A673 (cell line): ENCODE measurements around the gene EFCAB11. TPM values are rescaled to one million over a fixed set of nuclear protein-coding genes. Genes with fewer than 3 reads are reported as not detected.

Experiments
- BruUV-seq: library from RNA; stranded (reverse); fragments of 400-500 nt; replicated peaks from 2 replicates; lab custom pipeline; 2021; lab: Mats Ljungman, UMichigan
- CTCF ChIA-PET: fragments of 300-600 bp; sonication (Branson Sonifier 250); formaldehyde crosslinking; loops from one replicate; lab custom pipeline; 2022; ENCODE audit warnings: antibody characterized with exemption; lab: Charles Lee
- POLR2A ChIA-PET: fragments of 300-600 bp; sonication (Branson Sonifier 250); formaldehyde crosslinking; loops from one replicate; lab custom pipeline; 2022; ENCODE audit warnings: antibody characterized with exemption; ENCODE audit not compliant: low non-redundant PET; lab: Charles Lee
- DNase-seq: peaks from one replicate; pipeline ENCODE4 v3.0.0-alpha.2; 2015; ENCODE audit warnings: low spot score
- H3K27ac ChIP-seq: fragments of 200-600 bp; sonication (generic); 2 replicates; pipeline ENCODE4 v1.5.1; 2016; ENCODE audit warnings: mixed run types, low read depth, mild to moderate bottlenecking, mixed read lengths, antibody characterized with exemption, low read length; ENCODE audit not compliant: poor library complexity, severe bottlenecking
- H3K27me3 ChIP-seq: fragments of 200-600 bp; sonication (generic); replicated peaks from 2 replicates; pipeline ENCODE4 v1.6.1; 2017; ENCODE audit warnings: mixed run types, low read depth, mild to moderate bottlenecking, mixed read lengths, antibody characterized with exemption, low read length; ENCODE audit not compliant: insufficient read depth, poor library complexity
- H3K36me3 ChIP-seq: fragments of 200-600 bp; sonication (generic); 2 replicates; pipeline ENCODE4 v1.6.1; 2016; ENCODE audit warnings: mixed run types, mild to moderate bottlenecking, mixed read lengths, antibody characterized with exemption, low read length; ENCODE audit not compliant: insufficient read depth, poor library complexity, severe bottlenecking
- H3K4me1 ChIP-seq: fragments of 200-600 bp; sonication (generic); 2 replicates; pipeline ENCODE4 v1.6.1; 2017; ENCODE audit warnings: mixed run types, mild to moderate bottlenecking, mixed read lengths, antibody characterized with exemption, low read length; ENCODE audit not compliant: insufficient read depth, poor library complexity, severe bottlenecking
- H3K4me3 ChIP-seq: fragments of 200-600 bp; sonication (generic); 2 replicates; pipeline ENCODE4 v1.5.1; 2016; ENCODE audit warnings: low read depth, mixed run types, mild to moderate bottlenecking, mixed read lengths, low read length; ENCODE audit not compliant: poor library complexity, severe bottlenecking
- H3K9me3 ChIP-seq: fragments of 200-600 bp; sonication (generic); 2 replicates; pipeline ENCODE4 v1.6.1; 2016; ENCODE audit warnings: mixed run types, low read depth, mild to moderate bottlenecking, mixed read lengths, antibody characterized with exemption, low read length; ENCODE audit not compliant: poor library complexity, severe bottlenecking
- EZH2 ChIP-seq: fragments of 200-600 bp; sonication (generic); IDR thresholded peaks from 2 replicates; pipeline ENCODE4 v1.6.1; 2017; ENCODE audit warnings: borderline replicate concordance, low read depth, mild to moderate bottlenecking, mixed read lengths, antibody characterized with exemption, low read length; ENCODE audit not compliant: poor library complexity, severe bottlenecking
- intact Hi-C: fragments of 100-400 bp; cut with micrococcal nuclease; formaldehyde crosslinking; loops from one replicate; pipeline ENCODE4 v1.10.0; 2022; ENCODE audit not compliant: unreplicated experiment
- total RNA-seq: library from RNA; stranded (reverse); gene quantifications from 2 replicates; pipeline ENCODE4 v1.2.3, GENCODE V29; 2021
- TF ChIP-seq, protein P1 (sequence below): fragments of 300-800, 200-600 bp; sonication (generic); conservative IDR thresholded peaks from 2 replicates; pipeline ENCODE4 v1.5.1; 2017; ENCODE audit warnings: low read depth, mild to moderate bottlenecking, antibody characterized with exemption, low read length, moderate library complexity, mixed read lengths

The EFCAB11 gene
- total RNA-seq, 1 experiment from 2014 or later, result 8.4 TPM

DNA sequence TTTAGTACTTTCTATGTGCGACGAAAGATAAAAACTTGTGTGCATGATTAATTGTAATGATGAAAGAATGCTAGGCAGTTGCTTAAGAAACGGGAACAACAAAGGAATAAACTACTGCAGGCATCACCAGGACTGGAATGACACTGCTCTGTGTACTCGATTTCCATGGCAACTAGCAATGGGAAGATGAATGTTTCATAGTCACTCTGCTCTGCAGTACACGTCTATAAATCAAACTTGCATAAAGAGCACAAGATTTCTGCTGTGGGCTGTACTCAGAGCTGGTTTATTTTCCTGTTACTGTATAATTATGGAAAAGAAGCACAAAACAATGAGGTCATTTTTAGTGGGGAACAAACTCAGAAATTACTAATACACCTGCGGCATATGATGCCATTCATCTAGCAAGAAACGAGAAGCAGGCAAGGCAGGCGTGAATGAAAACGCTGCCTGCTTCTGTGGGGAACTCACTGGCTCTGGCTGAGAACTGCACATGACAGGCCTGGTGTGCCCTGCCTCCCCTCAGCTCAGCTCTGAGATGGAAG is 41.8 kb downstream of the EFCAB11 start:
- Histone ChIP-seq H3K9me3 (no peaks in the 10 kb centered on the region), H3K36me3 (no peaks in the 10 kb centered on the region), H3K27ac (no peak overlapping the region), H3K4me1 (peaks cover 23% of the 10 kb centered on the region), H3K4me3 (no peak overlapping the region), H3K27me3 (no peaks in the 10 kb centered on the region)
- DNase-seq, result peak; percentile 71
- TF ChIP-seq EZH2, result no peak
- intact Hi-C loops, result loop anchor here (2.0 to 10.0 kb wide), 3 partner anchors 498 to 872 kb away; partner anchors contain the start of gene FOXN3
- ChIA-PET CTCF (no interaction called here), POLR2A (no interaction called here)
- BruUV-seq, result no TSS peak

DNA sequence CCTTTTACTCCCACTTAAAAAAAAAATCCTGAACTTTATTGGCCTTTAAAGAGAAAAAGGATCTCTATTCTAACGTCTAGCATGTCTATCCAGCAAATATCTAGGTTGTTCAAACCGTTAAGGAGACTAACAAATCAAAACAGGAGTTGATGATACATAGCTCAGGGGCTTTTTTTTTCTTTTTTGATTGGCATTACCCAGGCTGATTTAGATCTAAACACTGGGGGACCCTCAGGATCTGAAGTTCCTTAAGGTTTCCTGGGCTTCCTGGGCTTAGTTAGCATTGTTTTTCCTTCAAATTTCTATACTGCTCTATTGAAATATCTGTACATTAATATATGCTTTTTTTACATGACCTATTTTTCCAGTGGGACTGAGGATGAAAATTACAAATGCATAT is 42.3 kb downstream of the EFCAB11 start:
- TF ChIP-seq, protein P1, sequence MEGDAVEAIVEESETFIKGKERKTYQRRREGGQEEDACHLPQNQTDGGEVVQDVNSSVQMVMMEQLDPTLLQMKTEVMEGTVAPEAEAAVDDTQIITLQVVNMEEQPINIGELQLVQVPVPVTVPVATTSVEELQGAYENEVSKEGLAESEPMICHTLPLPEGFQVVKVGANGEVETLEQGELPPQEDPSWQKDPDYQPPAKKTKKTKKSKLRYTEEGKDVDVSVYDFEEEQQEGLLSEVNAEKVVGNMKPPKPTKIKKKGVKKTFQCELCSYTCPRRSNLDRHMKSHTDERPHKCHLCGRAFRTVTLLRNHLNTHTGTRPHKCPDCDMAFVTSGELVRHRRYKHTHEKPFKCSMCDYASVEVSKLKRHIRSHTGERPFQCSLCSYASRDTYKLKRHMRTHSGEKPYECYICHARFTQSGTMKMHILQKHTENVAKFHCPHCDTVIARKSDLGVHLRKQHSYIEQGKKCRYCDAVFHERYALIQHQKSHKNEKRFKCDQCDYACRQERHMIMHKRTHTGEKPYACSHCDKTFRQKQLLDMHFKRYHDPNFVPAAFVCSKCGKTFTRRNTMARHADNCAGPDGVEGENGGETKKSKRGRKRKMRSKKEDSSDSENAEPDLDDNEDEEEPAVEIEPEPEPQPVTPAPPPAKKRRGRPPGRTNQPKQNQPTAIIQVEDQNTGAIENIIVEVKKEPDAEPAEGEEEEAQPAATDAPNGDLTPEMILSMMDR, result no peak
- no peak for TF ChIP-seq EZH2
- intact Hi-C loops, result loop anchor here (2.0 to 10.0 kb wide), 3 partner anchors 497 to 871 kb away; partner anchors contain the start of gene FOXN3
- no peaks in the 10 kb centered on the region for H3K9me3 ChIP-seq
- no peaks in the 10 kb centered on the region for H3K27me3 ChIP-seq
- CTCF ChIA-PET, result no interaction called here
- peaks cover 23% of the 10 kb centered on the region for H3K4me1 ChIP-seq
- no peak for DNase-seq
- no peak overlapping the region for H3K27ac ChIP-seq
- no peak overlapping the region for H3K4me3 ChIP-seq
- BruUV-seq, result no TSS peak
- no peaks in the 10 kb centered on the region for H3K36me3 ChIP-seq
- POLR2A ChIA-PET, result no interaction called here

DNA sequence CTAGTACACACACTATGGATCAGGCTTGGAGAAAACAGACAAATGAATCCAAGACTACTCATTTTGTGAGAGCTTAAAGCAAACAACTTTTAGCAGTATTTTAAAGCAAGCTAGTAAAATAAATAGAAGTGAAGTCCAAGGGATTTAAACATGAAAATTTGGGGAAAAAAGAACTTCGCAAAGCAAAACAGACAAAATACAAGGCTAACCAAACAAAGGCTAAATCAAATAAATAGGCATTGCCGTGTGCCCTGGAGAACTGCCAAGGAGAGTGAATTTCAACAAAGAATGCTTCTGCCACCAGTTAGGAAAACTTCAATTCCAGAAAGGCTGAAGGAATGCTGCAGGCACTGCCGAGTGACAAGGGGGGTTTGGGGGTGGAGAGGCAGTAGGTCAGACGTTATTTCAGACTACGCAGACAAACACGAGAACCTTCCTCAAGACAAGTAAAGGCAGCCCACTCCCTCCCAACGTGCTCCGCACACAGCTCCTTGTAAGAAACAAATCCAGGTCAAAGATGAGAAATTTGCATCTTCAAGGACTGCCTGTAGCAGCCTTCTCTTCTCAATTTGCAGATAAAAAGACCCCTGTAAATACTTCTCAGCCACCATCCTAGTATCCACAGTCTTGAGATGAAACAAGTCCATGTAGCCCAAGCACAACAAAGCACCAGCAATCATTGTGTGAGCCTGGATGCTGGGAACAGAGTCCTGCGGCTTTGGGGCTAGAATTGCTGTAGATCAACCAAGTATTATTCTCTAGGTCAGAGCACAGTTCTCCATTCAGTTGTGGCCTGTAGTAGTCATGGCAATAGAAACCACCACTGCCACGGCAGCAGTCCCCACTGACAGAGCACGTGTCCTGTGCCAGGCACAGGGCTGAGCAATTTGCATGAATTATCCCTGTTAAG is 43.3 kb downstream of the EFCAB11 start:
- POLR2A ChIA-PET, result no interaction called here
- H3K4me3 ChIP-seq, result no peak overlapping the region
- peaks cover 23% of the 10 kb centered on the region for H3K4me1 ChIP-seq
- intact Hi-C loops, result loop anchor here (10.0 kb wide), 2 partner anchors 496 to 666 kb away; partner anchors contain the start of gene FOXN3
- H3K27me3 ChIP-seq, result no peaks in the 10 kb centered on the region
- no peak for DNase-seq
- H3K36me3 ChIP-seq, result no peaks in the 10 kb centered on the region
- no peak for TF ChIP-seq EZH2
- H3K9me3 ChIP-seq, result no peaks in the 10 kb centered on the region
- BruUV-seq, result no TSS peak
- H3K27ac ChIP-seq, result no peak overlapping the region
- CTCF ChIA-PET, result no interaction called here

DNA sequence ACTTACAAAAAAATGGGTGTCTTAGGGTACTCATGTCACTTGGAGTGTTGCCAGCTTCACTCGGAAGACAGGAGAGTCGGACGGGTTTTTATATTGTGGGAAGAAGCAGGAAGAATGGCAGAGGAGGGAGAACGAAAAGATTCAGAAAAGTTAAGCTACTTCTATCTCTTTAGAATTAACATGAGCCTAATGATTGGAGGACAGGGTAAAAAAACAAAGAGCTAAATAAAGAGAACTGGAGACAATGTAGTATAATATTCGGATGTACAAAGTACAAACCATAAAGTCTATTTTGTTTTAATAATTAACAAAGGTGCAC is 43.9 kb downstream of the EFCAB11 start:
- intact Hi-C loops, result loop anchor here (10.0 kb wide), 2 partner anchors 496 to 666 kb away; partner anchors contain the start of gene FOXN3

More for the DNA sequence above, 43.9 kb downstream of the EFCAB11 start:
- Histone ChIP-seq H3K27me3 (no peaks in the 10 kb centered on the region), H3K9me3 (no peaks in the 10 kb centered on the region), H3K4me3 (no peak overlapping the region), H3K27ac (no peak overlapping the region), H3K36me3 (no peaks in the 10 kb centered on the region), H3K4me1 (peaks cover 23% of the 10 kb centered on the region)
- DNase-seq, result no peak
- CTCF ChIA-PET, result no interaction called here
- POLR2A ChIA-PET, result no interaction called here
- BruUV-seq, result no TSS peak
- TF ChIP-seq, protein P1, result no peak
- TF ChIP-seq EZH2, result no peak
